Trophoblast cell (in vitro differentiated cells and primary cell): ENCODE data around the gene FSTL5.

Source experiments
- DNase-seq, 2 donors: peaks; one replicate each; pipeline ENCODE4 v3.0.0-alpha.2; 2016
- H2AFZ ChIP-seq: 2 replicates; pipeline ENCODE4 v1.6.1; 2013; ENCODE audit warnings: low read length, moderate library complexity, mild to moderate bottlenecking; ENCODE audit not compliant: insufficient read depth, poor library complexity
- H2AK5ac ChIP-seq: 2 replicates; pipeline ENCODE4 v1.6.1; 2013; ENCODE audit warnings: mild to moderate bottlenecking, low read length
- H2BK120ac ChIP-seq: 2 replicates; pipeline ENCODE4 v1.6.1; 2013; ENCODE audit warnings: low read length, mild to moderate bottlenecking, moderate library complexity; ENCODE audit not compliant: insufficient read depth, poor library complexity
- H2BK12ac ChIP-seq: 2 replicates; pipeline ENCODE4 v1.6.1; 2013; ENCODE audit warnings: mild to moderate bottlenecking, low read length, moderate library complexity
- H2BK5ac ChIP-seq: 2 replicates; pipeline ENCODE4 v1.6.1; 2013; ENCODE audit warnings: low read length, low read depth, moderate library complexity, mild to moderate bottlenecking; ENCODE audit not compliant: poor library complexity
- H3K14ac ChIP-seq: 2 replicates; pipeline ENCODE4 v1.6.1; 2013; ENCODE audit warnings: mild to moderate bottlenecking, low read length
- H3K18ac ChIP-seq: 2 replicates; pipeline ENCODE4 v1.6.1; 2013; ENCODE audit warnings: mild to moderate bottlenecking, low read length
- H3K23ac ChIP-seq: 2 replicates; pipeline ENCODE4 v1.6.1; 2013; ENCODE audit warnings: low read length
- H3K27ac ChIP-seq: 2 replicates; pipeline ENCODE4 v1.5.1; 2013; ENCODE audit warnings: low read depth, mild to moderate bottlenecking, inconsistent platforms, low read length, moderate library complexity
- H3K27me3 ChIP-seq: 2 replicates; pipeline ENCODE4 v1.6.1; 2013; ENCODE audit warnings: inconsistent platforms, mild to moderate bottlenecking, low read length, moderate library complexity; ENCODE audit not compliant: insufficient read depth
- H3K36me3 ChIP-seq, 2 experiments: 1 replicate in 1 of 2; 2 replicates in 1 of 2; pipeline ENCODE4 v1.6.1; 2013; ENCODE audit warnings: low read length in 2 of 2, mild to moderate bottlenecking in 2 of 2, moderate library complexity in 1 of 2; ENCODE audit not compliant: insufficient read depth in 2 of 2, control insufficient read depth in 1 of 2
- H3K4ac ChIP-seq: 2 replicates; pipeline ENCODE4 v1.6.1; 2013; ENCODE audit warnings: low read depth, mild to moderate bottlenecking, low read length, moderate library complexity
- H3K4me1 ChIP-seq, 2 experiments: 1 replicate in 1 of 2; 2 replicates in 1 of 2; pipeline ENCODE4 v1.6.1; 2013; ENCODE audit warnings: low read length in 2 of 2, mild to moderate bottlenecking in 2 of 2, moderate library complexity in 1 of 2; ENCODE audit not compliant: insufficient read depth in 2 of 2, control insufficient read depth in 1 of 2
- H3K4me2 ChIP-seq: 2 replicates; pipeline ENCODE4 v1.6.1; 2013; ENCODE audit warnings: inconsistent platforms, mild to moderate bottlenecking, low read length, moderate library complexity
- H3K4me3 ChIP-seq: 2 replicates; pipeline ENCODE4 v1.5.1; 2013; ENCODE audit warnings: mild to moderate bottlenecking, low read depth, low read length, inconsistent platforms
- H3K79me1 ChIP-seq: one replicate; pipeline ENCODE4 v1.6.1; 2013; ENCODE audit warnings: low read length
- H3K79me2 ChIP-seq: 2 replicates; pipeline ENCODE4 v1.6.1; 2013; ENCODE audit warnings: low read length, mild to moderate bottlenecking; ENCODE audit not compliant: control insufficient read depth, insufficient read depth, poor library complexity
- H3K9ac ChIP-seq: 2 replicates; pipeline ENCODE4 v1.6.1; 2013; ENCODE audit warnings: mild to moderate bottlenecking, low read length
- H3K9me3 ChIP-seq: 2 replicates; pipeline ENCODE4 v1.6.1; 2013; ENCODE audit warnings: low read depth, mild to moderate bottlenecking, control low read depth, inconsistent platforms, low read length; ENCODE audit not compliant: insufficient read depth
- H4K12ac ChIP-seq: 2 replicates; pipeline ENCODE4 v1.6.1; 2013; ENCODE audit warnings: low read depth, mild to moderate bottlenecking, low read length, moderate library complexity
- H4K8ac ChIP-seq: 2 replicates; pipeline ENCODE4 v1.6.1; 2013; ENCODE audit warnings: low read depth, mild to moderate bottlenecking, low read length, moderate library complexity
- H4K91ac ChIP-seq: one replicate; pipeline ENCODE4 v1.6.1; 2013; ENCODE audit warnings: low read depth, mild to moderate bottlenecking, low read length, moderate library complexity
- WGBS: extraction: QIAGEN DNeasy Blood & Tissue Kit; methylation state at CpG from one replicate; pipeline ENCODE4 v1.1.7; 2013; ENCODE audit warnings: missing lambda C conversion rate; ENCODE audit not compliant: insufficient read length, insufficient coverage; ENCODE audit errors: extremely low coverage; 5-methylcytosine and 5-hydroxymethylcytosine counted together

FSTL5 gene

GRCh38 chr4:161817914-161818313 lies 345.9 kb downstream of the FSTL5 start:
- WGBS = no CpG with 5 or more reads among the region's 11 CpGs
- Histone ChIP-seq H3K18ac (no peak overlapping the region), H3K27ac (no peak overlapping the region)

GRCh38 chr4:161816958-161817357 lies 346.8 kb downstream of the FSTL5 start:
- Histone ChIP-seq H2AFZ (no peak overlapping the region), H3K4me2 (no peak overlapping the region), H2BK12ac (no peak overlapping the region), H3K36me3 (no peaks in the 10 kb centered on the region), H3K14ac (no peak overlapping the region), H4K12ac (no peak overlapping the region), H3K79me1 (no peaks in the 10 kb centered on the region), H4K8ac (no peak overlapping the region), H3K27me3 (no peaks in the 10 kb centered on the region), H3K4me1 (no peaks in the 10 kb centered on the region), H4K91ac (no peak overlapping the region), H3K79me2 (no peaks in the 10 kb centered on the region), H3K23ac (no peak overlapping the region), H3K9me3 (no peaks in the 10 kb centered on the region), H3K18ac (no peak overlapping the region), H2AK5ac (no peak overlapping the region), H3K9ac (no peak overlapping the region), H3K4ac (no peak overlapping the region), H2BK5ac (no peak overlapping the region), H2BK120ac (no peak overlapping the region), H3K4me3 (no peak overlapping the region), H3K27ac (no peak overlapping the region)
- no peak for DNase-seq
- no CpG with 5 or more reads among the region's 1 CpG for WGBS

More at GRCh38 chr4:161817914-161818313, 345.9 kb downstream of the FSTL5 start:
- no peak overlapping the region for H3K14ac ChIP-seq
- H3K4me2 ChIP-seq = no peak overlapping the region
- no peak overlapping the region for H2BK120ac ChIP-seq
- no peak overlapping the region for H2BK12ac ChIP-seq
- H3K9ac ChIP-seq = no peak overlapping the region
- H3K4ac ChIP-seq = no peak overlapping the region
- no peak overlapping the region for H4K12ac ChIP-seq
- no peak overlapping the region for H2AK5ac ChIP-seq
- no peaks in the 10 kb centered on the region for H3K79me2 ChIP-seq
- H3K23ac ChIP-seq = no peak overlapping the region
- H3K79me1 ChIP-seq = no peaks in the 10 kb centered on the region
- no peak overlapping the region for H2AFZ ChIP-seq
- no peak overlapping the region for H4K8ac ChIP-seq
- no peak overlapping the region for H3K4me3 ChIP-seq
- H3K9me3 ChIP-seq = peaks cover 2% of the 10 kb centered on the region
- no peak overlapping the region for H2BK5ac ChIP-seq
- no peak for DNase-seq
- no peaks in the 10 kb centered on the region for H3K27me3 ChIP-seq
- no peaks in the 10 kb centered on the region for H3K36me3 ChIP-seq
- H4K91ac ChIP-seq = no peak overlapping the region
- H3K4me1 ChIP-seq = no peaks in the 10 kb centered on the region

- Histone ChIP-seq H2BK12ac (no peak overlapping the region), H3K14ac (no peak overlapping the region), H3K79me1 (no peaks in the 10 kb centered on the region), H3K4me3 (no peak overlapping the region), H3K36me3 (no peaks in the 10 kb centered on the region), H3K23ac (no peak overlapping the region), H3K4me2 (no peak overlapping the region), H3K27me3 (no peaks in the 10 kb centered on the region), H3K4ac (no peak overlapping the region), H3K79me2 (no peaks in the 10 kb centered on the region), H4K12ac (no peak overlapping the region), H2BK120ac (no peak overlapping the region), H4K8ac (no peak overlapping the region), H3K18ac (no peak overlapping the region), H4K91ac (no peak overlapping the region), H3K4me1 (no peaks in the 10 kb centered on the region), H3K9me3 (no peaks in the 10 kb centered on the region), H2BK5ac (no peak overlapping the region), H2AK5ac (no peak overlapping the region), H2AFZ (no peak overlapping the region), H3K9ac (no peak overlapping the region), H3K27ac (no peak overlapping the region)
- DNase-seq = no peak
- no CpG with 5 or more reads among the region's 1 CpG for WGBS
Observed at GRCh38 chr4:161815841-161816240, 348.0 kb downstream of the FSTL5 start.

- H2BK120ac ChIP-seq = no peak overlapping the region
- no peak overlapping the region for H2BK5ac ChIP-seq
- H3K27ac ChIP-seq = no peak overlapping the region
- H2AK5ac ChIP-seq = no peak overlapping the region
- no peaks in the 10 kb centered on the region for H3K9me3 ChIP-seq
- H3K4ac ChIP-seq = no peak overlapping the region
- no peak overlapping the region for H2BK12ac ChIP-seq
- H4K12ac ChIP-seq = no peak overlapping the region
- no peak overlapping the region for H3K18ac ChIP-seq
- H4K8ac ChIP-seq = no peak overlapping the region
- H3K79me2 ChIP-seq = no peaks in the 10 kb centered on the region
- H3K4me2 ChIP-seq = no peak overlapping the region
- H3K36me3 ChIP-seq = no peaks in the 10 kb centered on the region
- no peaks in the 10 kb centered on the region for H3K4me1 ChIP-seq
- H3K14ac ChIP-seq = no peak overlapping the region
- H3K27me3 ChIP-seq = no peaks in the 10 kb centered on the region
- no peak overlapping the region for H3K9ac ChIP-seq
- no peak overlapping the region for H4K91ac ChIP-seq
- no peak overlapping the region for H2AFZ ChIP-seq
- H3K23ac ChIP-seq = no peak overlapping the region
- no peak overlapping the region for H3K4me3 ChIP-seq
- no peaks in the 10 kb centered on the region for H3K79me1 ChIP-seq
- DNase-seq = no peak
Observed at GRCh38 chr4:161813889-161814288, 349.9 kb downstream of the FSTL5 start.
